ENCODE data around the gene ZBED2.

The ZBED2 gene

GRCh38 chr3:111603679-111604078 is 8.5 kb upstream of the ZBED2 start:
- DNase-seq (ENCODE audit: low spot score): no peak

GRCh38 chr3:111601810-111602209 is 6.7 kb upstream of the ZBED2 start:
- DNase-seq (ENCODE audit: low spot score): no peak

- no peak for DNase-seq (ENCODE audit: low spot score)
Observed at GRCh38 chr3:111598552-111598951, 3.4 kb upstream of the ZBED2 start.

- no peak for DNase-seq (ENCODE audit: low spot score)
Observed at GRCh38 chr3:111598139-111598538, 3.0 kb upstream of the ZBED2 start.

GRCh38 chr3:111596328-111596727 is 1.2 kb upstream of the ZBED2 start:
- DNase-seq (ENCODE audit: low spot score): no peak

- DNase-seq (ENCODE audit: low spot score): no peak
Observed at GRCh38 chr3:111594781-111595180, 365 bp downstream of the ZBED2 start.

- DNase-seq (ENCODE audit: low spot score): no peak
Observed at GRCh38 chr3:111594205-111594604, 941 bp downstream of the ZBED2 start.

GRCh38 chr3:111593666-111594065 is 1.5 kb downstream of the ZBED2 start:
- DNase-seq (ENCODE audit: low spot score): no peak

GRCh38 chr3:111592936-111593335 is 2.2 kb downstream of the ZBED2 start:
- DNase-seq (ENCODE audit: low spot score): no peak

- no peak for DNase-seq (ENCODE audit: low spot score)
Observed at GRCh38 chr3:111592143-111592542, 3.0 kb downstream of the ZBED2 start.

GRCh38 chr3:111591555-111591954 is 3.6 kb downstream of the ZBED2 start:
- no peak for DNase-seq (ENCODE audit: low spot score)

GRCh38 chr3:111590143-111590491 is 5.0 kb downstream of the ZBED2 start:
- no peak for DNase-seq (ENCODE audit: low spot score)

GRCh38 chr3:111589303-111590142 is 5.6 kb downstream of the ZBED2 start:
- no peak for DNase-seq (ENCODE audit: low spot score)

GRCh38 chr3:111588527-111588926 is 6.6 kb downstream of the ZBED2 start:
- no peak for DNase-seq (ENCODE audit: low spot score)

- no peak for DNase-seq (ENCODE audit: low spot score)
Observed at GRCh38 chr3:111585217-111585616, 9.9 kb downstream of the ZBED2 start.

GRCh38 chr3:111584744-111585143 is 10.4 kb downstream of the ZBED2 start:
- DNase-seq (ENCODE audit: low spot score): no peak

- no peak for DNase-seq (ENCODE audit: low spot score)
Observed at GRCh38 chr3:111582120-111582474, 13.0 kb downstream of the ZBED2 start.

- no peak for DNase-seq (ENCODE audit: low spot score)
Observed at GRCh38 chr3:111581403-111582119, 13.6 kb downstream of the ZBED2 start.

GRCh38 chr3:111579495-111579894 is 15.7 kb downstream of the ZBED2 start:
- DNase-seq (ENCODE audit: low spot score): no peak

- no peak for DNase-seq (ENCODE audit: low spot score)
Observed at GRCh38 chr3:111578867-111579266, 16.3 kb downstream of the ZBED2 start.

- peak; percentile 48 for DNase-seq (ENCODE audit: low spot score)
Observed at GRCh38 chr3:111577798-111578685, 17.1 kb downstream of the ZBED2 start.

GRCh38 chr3:111577113-111577512 is 18.0 kb downstream of the ZBED2 start:
- DNase-seq (ENCODE audit: low spot score): no peak
